Measurements from ENCODE around the gene POLR2L. TPM values are rescaled to one million over a fixed set of nuclear protein-coding genes. Genes with fewer than 3 reads are reported as not detected.

POLR2L gene
- total RNA-seq, 6 donors from 2014 or later, result 34.1 to 168 (median 102) TPM

DNA sequence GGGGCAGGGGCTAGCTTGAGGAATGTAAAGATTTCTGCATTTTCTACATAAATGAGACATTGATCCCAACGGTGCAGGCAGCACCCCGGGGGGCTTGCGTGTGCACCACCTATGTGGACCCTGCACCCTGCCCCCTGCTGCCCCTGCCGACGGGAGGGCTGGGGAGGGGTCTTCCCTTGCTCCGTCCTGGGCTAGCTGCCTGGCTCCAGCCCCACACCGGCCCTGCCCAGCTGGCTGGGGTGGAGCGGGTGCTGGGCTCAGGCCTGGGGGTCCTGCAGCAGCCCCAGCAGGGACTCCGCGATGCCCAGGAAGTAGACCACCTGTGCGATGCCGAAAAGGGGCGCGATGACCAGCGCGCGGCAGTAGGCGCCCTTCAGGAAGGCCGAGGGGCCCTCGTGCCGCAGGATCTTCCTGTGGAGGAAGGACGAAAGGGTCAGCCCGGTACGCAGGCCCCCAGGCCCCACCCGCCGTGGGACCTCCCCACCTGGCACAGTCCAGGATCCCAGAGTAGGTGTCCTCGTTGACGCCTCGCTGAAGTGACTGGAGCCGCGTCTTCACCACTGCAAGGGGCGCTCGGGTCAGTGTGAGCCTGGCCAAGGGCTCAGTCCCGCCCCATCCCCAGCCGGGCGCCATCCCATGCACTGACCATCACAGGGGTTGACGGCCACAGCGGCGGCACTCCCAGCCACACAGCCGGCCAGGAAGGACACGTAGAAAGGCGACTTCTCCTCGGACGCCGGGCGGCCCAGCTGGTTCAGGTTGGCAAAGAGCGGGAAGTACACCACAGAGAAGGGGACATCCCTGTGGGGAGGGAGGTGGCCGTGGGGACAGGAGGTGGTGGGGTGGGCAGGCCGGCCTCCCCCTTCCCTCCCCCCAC is 50.4 kb downstream of the POLR2L start:
- ATAC-seq (ENCODE audit: low FRiP score in 2 of 2), result no peak
- peaks cover 0 to 22% (median 10%) of the 10 kb centered on the region in 4 donors for H3K27me3 ChIP-seq
- H3K4me1 ChIP-seq, result peaks cover 18 to 35% (median 23%) of the 10 kb centered on the region in 4 donors
- no peak overlapping the region for H3K27ac ChIP-seq
- H3K9me3 ChIP-seq, result no peaks in the 10 kb centered on the region
- DNase-seq, result peak in 1 of 2 donors; percentile 85
- H3K36me3 ChIP-seq, result peaks cover 3 to 32% (median 18%) of the 10 kb centered on the region in 4 donors
- H3K4me3 ChIP-seq, result no peak overlapping the region
- 93 to 95% methylated on average over 34 to 40 of the region's 49 CpGs for WGBS, 2 donors
- no peak for TF ChIP-seq POLR2AphosphoS5 (IDR thresholded peaks at IDR 0.05)
- no peak for TF ChIP-seq POLR2A (IDR thresholded peaks at IDR 0.05)
- TF ChIP-seq EP300 (IDR thresholded peaks at IDR 0.05), result no peak
- TF ChIP-seq CTCF (IDR thresholded peaks at IDR 0.05), result no peak

GRCh38 chr11:790721-791564 is 51.4 kb downstream of the POLR2L start:
- Histone ChIP-seq H3K4me3 (no peak overlapping the region), H3K36me3 (peaks cover 3 to 32% (median 18%) of the 10 kb centered on the region in 4 donors), H3K27ac (no peak overlapping the region), H3K27me3 (peaks cover 0 to 22% (median 10%) of the 10 kb centered on the region in 4 donors), H3K4me1 (peaks cover 11 to 26% (median 15%) of the 10 kb centered on the region in 4 donors), H3K9me3 (no peaks in the 10 kb centered on the region)
- no peak for TF ChIP-seq CTCF (IDR thresholded peaks at IDR 0.05)
- TF ChIP-seq EP300 (IDR thresholded peaks at IDR 0.05), result no peak
- TF ChIP-seq POLR2A (IDR thresholded peaks at IDR 0.05), result no peak
- no peak for TF ChIP-seq POLR2AphosphoS5 (IDR thresholded peaks at IDR 0.05)
- WGBS, 2 donors, result 73 to 78% methylated on average over 14 to 17 of the region's 18 CpGs
- DNase-seq (peak in 1 of 2 donors; percentile 56), ATAC-seq (ENCODE audit: low FRiP score in 2 of 2) (no peak)

DNA sequence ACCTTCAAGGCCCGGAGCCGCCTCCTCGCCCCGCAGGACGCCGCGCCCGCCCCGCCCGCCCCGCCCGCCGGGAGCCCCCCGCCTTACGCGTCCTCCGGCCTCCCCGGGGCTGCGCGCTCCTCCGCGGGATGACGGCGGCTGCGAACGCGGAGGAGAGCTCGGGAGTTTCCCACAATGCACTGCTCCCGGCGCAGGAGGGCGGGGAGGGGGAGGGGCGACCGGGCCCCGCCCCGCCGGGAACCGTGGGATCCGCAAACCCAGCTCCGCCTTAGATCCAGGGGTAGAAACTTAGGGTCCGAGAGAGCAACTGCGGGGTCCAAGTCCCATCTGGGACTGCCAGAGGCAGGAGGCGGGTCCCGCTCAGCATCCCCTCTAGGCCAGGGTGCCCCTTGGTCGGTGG is 52.4 kb downstream of the POLR2L start, which contains the start of gene CEND1:
CEND1 (minus strand) TSS at position 148 of the 400 bp plus-strand sequence. CDS start 1,514 bp downstream, outside the sequence.
- TF ChIP-seq POLR2AphosphoS5 (IDR thresholded peaks at IDR 0.05) (no peak), POLR2A (IDR thresholded peaks at IDR 0.05) (no peak), CTCF (IDR thresholded peaks at IDR 0.05) (no peak), EP300 (IDR thresholded peaks at IDR 0.05) (no peak)
- peak in 1 of 2 donors; percentile 86 for DNase-seq
- 17 to 23% methylated on average over 1 to 9 of the region's 44 CpGs for WGBS, 2 donors
- Histone ChIP-seq H3K4me3 (no peak within 1 kb of the TSS), H3K27ac (no peak within 1 kb of the TSS), H3K4me1 (peaks cover 4 to 16% (median 5%) of the 10 kb centered on the region in 4 donors), H3K27me3 (peaks cover 0 to 22% (median 10%) of the 10 kb centered on the region in 4 donors), H3K9me3 (no peaks in the 10 kb centered on the region), H3K36me3 (peaks cover 3 to 32% (median 18%) of the 10 kb centered on the region in 4 donors)
- ATAC-seq (ENCODE audit: low FRiP score in 2 of 2), result peak in 1 of 2 donors; percentile 63

Small RNA genes lying within 50 kb of the gene (small RNA-seq; reads per million reads assigned to genes)
- gene SNORA52, result 0 reads per million in 4 donors

Other genes with a start within 250 kb of the POLR2L start
- gene IRF7, start 226.6 kb downstream of the POLR2L start, total RNA-seq, result 100 to 1,000 TPM in 2 of 6 donors, 10 to 100 TPM in 4; 32.6 to 123 (median 56.2) TPM
- gene CDHR5, start 217.6 kb downstream of the POLR2L start, total RNA-seq, result under 1 TPM in 1 of 6 donors, not detected in 5; 0.40 TPM
- gene SCT, start 215.3 kb downstream of the POLR2L start, total RNA-seq, result under 1 TPM in 1 of 6 donors, not detected in 5; 0.72 TPM
- gene DRD4, start 205.3 kb downstream of the POLR2L start, total RNA-seq, result 1 to 10 TPM in 3 of 6 donors, under 1 TPM in 1, not detected in 2; 0.54 to 4.2 (median 1.5) TPM
- gene DEAF1, start 147.3 kb downstream of the POLR2L start, total RNA-seq, result 10 to 100 TPM; 23.9 to 87.3 (median 35.6) TPM
- gene TMEM80, start 146.7 kb downstream of the POLR2L start, total RNA-seq, result 10 to 100 TPM; 28.6 to 62.9 (median 36.1) TPM
- 100 to 1,000 TPM; 120 to 497 (median 199) TPM for gene EPS8L2, start 136.3 kb downstream of the POLR2L start, total RNA-seq
- gene TALDO1, start 95.1 kb downstream of the POLR2L start, total RNA-seq, result 100 to 1,000 TPM; 163 to 313 (median 217) TPM
- 10 to 100 TPM; 14.8 to 77.7 (median 63.6) TPM for gene GATD1, start 65.0 kb downstream of the POLR2L start, total RNA-seq
- not detected for gene CEND1, start 52.4 kb downstream of the POLR2L start, total RNA-seq
- gene SLC25A22, start 44.2 kb downstream of the POLR2L start, total RNA-seq, result 10 to 100 TPM; 13.6 to 29.3 (median 22.3) TPM
- 10 to 100 TPM in 5 of 6 donors, 1 to 10 TPM in 1; 5.2 to 76.5 (median 15.4) TPM for gene PIDD1, start 37.3 kb downstream of the POLR2L start, total RNA-seq
- 1,000 to 10,000 TPM in 2 of 6 donors, 100 to 1,000 TPM in 4; 451 to 1,926 (median 773) TPM for gene RPLP2, start 32.6 kb downstream of the POLR2L start, total RNA-seq
- 100 to 1,000 TPM in 4 of 6 donors, 10 to 100 TPM in 2; 74.5 to 303 (median 164) TPM for gene PNPLA2, start 23.6 kb downstream of the POLR2L start, total RNA-seq
- 100 to 1,000 TPM in 1 of 6 donors, 10 to 100 TPM in 5; 29.0 to 157 (median 41.4) TPM for gene CRACR2B, start 14.6 kb downstream of the POLR2L start, total RNA-seq
- 100 to 1,000 TPM; 179 to 545 (median 421) TPM for gene CD151, start 9.6 kb downstream of the POLR2L start, total RNA-seq
- 100 to 1,000 TPM in 5 of 6 donors, 10 to 100 TPM in 1; 91.3 to 181 (median 169) TPM for gene TSPAN4, start 323 bp upstream of the POLR2L start, total RNA-seq
- gene CHID1, start 68.3 kb upstream of the POLR2L start, total RNA-seq, result 100 to 1,000 TPM in 1 of 6 donors, 10 to 100 TPM in 5; 34.6 to 144 (median 59.1) TPM
- gene AP2A2, start 83.3 kb upstream of the POLR2L start, total RNA-seq, result 100 to 1,000 TPM in 3 of 6 donors, 10 to 100 TPM in 3; 55.7 to 273 (median 103) TPM
- 1 to 10 TPM in 1 of 6 donors, under 1 TPM in 2, not detected in 3; 0.06 to 4.2 (median 0.51) TPM for gene MUC6, start 194.2 kb upstream of the POLR2L start, total RNA-seq
- under 1 TPM in 2 of 6 donors, not detected in 4; 0.11 to 0.84 TPM for gene MUC2, start 232.3 kb upstream of the POLR2L start, total RNA-seq